Measurements from ENCODE around the gene NATD1.
A peak's percentile ranks its signal among the peaks of the same experiment; 100 is the strongest.
"Not testable (repeated sequence)": the region's sequence is repeated elsewhere in the genome, so short reads cannot be mapped to it uniquely, and the experiment has no call there.

The NATD1 gene

GRCh38 chr17:21214777-21215541 is 38.3 kb downstream of the NATD1 start:
- no peak for DNase-seq (ENCODE audit: low read depth)

DNA sequence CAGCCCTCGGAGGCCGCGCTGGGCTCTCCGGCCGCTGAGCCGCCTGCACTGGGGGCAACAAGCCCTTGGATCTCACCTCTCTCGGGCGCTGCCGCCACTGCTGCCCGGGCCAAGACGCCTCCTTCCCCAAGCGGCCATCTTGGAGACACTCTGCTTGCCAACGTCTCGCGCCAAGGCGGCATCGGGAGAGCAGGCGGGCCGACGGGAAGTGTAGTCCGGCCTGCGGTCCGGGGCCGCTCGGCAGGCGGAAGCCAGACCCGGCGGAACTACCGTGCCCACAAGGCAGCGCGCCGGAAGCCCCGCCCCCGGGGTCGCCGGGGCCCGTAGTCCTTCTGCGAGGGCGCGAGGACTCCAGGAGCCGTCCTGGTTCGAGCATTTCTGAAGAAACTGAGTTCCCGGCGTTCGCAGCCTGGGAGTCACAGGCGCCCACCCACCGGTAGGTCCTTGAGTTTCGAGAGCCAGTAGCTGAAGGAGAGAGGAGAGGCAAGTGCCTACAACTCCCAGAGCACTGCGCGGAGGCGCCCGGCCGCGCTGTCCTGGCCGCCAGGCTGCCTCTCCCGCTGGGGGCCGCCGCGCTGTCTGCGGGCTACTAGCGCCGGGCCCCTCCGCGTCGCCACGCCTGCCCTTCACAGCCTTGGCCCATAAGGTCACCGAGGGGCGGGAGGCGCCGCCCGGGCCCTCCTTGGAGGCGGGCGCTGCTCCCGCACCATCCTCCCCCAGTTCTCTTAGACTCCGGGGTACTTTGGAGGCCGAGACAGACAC is 39.0 kb downstream of the NATD1 start, which contains the start of gene TMEM11:
Gene TMEM11 (minus strand): TSS at position 147 of the 762 bp plus-strand sequence. CDS start 9 bp downstream, at position 138.
- peak; percentile 86 for DNase-seq (ENCODE audit: low read depth)

- DNase-seq (ENCODE audit: low read depth) = peak; percentile 45
Observed at GRCh38 chr17:21213638-21214014, 39.6 kb downstream of the NATD1 start.

GRCh38 chr17:21212826-21213637 is 40.2 kb downstream of the NATD1 start:
- DNase-seq (ENCODE audit: low read depth) = no peak

DNA sequence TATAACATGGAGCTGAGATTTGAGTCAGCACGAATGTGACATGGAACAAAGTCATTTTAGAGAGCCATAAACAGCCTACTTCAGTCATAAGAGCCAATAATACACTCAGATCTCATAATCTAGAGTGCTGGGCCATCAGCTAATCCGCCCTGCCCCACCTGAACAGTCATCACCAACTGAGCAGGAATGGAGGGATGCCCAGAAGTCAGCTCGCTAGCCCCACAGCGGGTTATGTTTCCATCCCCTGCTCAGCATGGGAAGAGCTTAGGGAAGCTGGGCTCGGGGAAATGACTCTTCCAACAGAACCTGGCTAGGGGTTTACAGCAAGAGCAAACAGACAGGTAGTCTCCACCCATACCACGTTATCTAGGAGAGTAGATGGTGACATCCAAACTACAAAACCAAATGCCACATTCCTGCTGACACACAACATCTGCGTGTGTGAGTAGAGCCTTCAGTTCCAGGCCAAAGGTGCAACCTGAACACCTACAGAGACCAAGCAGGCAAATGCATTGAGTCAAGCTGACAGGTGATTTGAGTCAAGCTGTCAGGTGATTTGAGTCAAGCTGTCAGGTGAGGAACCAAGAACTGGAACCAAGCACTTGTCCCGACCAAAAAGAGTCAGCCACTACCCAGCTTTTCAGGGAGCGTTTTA is 41.3 kb downstream of the NATD1 start:
- no peak for DNase-seq (ENCODE audit: low read depth)

GRCh38 chr17:21210411-21211076 is 42.7 kb downstream of the NATD1 start:
- no peak for DNase-seq (ENCODE audit: low read depth)

DNA sequence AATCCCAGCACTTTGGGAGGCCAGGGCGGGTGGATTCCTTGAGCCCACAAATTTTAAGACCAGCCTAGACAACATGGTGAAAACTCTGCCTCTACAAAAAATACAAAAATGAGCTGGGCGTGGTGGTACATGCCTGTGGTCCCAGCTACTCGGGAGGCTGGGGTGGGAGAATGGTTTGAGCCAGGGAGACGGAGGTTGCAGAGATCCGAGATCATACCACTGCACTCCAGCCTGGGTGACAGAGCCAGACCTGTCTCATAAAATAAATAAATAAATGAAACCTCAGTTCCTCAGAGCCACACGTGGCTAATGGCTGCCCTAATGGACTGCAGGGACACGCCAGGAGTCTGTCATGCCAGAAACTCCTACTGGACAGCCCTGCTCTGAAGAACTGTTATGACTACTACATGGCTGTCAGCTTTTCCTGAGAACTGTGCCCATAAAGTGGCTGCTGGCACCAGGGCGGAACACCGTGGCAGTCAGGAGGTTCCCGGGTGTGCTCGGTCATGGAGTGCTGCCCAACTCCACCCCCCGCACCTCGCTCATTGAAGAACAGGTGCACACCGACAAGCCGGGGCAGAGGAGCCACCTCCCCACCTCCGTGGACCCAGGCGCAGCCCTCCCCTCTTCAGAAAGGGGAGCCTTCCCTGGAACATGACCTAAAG is 43.6 kb downstream of the NATD1 start:
- no peak for DNase-seq (ENCODE audit: low read depth)

- DNase-seq (ENCODE audit: low read depth) = no peak
Observed at GRCh38 chr17:21208352-21208751, 44.9 kb downstream of the NATD1 start.

DNA sequence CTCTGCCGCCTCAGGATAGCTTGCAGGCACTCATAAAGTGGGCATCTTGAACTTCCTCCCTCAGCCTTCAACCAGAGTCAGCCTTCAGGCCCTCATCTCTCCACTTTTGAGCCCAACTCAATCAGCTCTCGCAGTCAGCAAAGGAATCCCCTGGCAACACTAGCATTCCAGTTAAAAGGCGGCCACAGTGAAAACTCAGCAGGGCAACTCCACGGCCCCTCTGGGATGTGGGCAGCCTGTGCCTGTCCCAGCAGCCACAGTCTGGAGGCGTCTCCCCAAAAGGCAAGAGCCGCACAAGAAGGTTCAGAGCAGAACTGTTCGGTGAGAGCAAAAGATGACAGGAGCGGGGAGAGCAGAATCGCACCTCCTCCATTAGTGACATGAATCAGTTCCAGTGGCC is 48.3 kb downstream of the NATD1 start:
- no peak for DNase-seq (ENCODE audit: low read depth)

DNA sequence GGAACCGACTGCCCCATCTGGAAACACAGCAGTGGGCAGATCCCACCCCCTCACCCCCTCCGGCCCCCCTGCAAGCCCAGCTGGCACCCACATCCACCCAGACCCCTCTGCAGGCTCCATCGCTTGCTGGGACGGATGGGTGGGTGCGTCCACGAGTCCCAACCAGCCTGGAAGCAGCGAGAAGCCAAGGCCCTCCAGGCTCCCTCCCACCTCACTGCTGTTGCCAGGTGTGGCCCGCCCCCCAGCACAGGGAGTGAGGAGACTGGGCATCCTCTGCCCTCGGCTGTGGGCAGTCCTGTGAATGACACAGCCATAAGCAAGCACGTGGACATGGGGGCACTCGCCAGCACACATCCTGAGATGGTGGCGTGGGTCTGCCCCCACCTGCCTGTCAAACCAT is 50.7 kb downstream of the NATD1 start:
- DNase-seq (ENCODE audit: low read depth) = no peak

DNA sequence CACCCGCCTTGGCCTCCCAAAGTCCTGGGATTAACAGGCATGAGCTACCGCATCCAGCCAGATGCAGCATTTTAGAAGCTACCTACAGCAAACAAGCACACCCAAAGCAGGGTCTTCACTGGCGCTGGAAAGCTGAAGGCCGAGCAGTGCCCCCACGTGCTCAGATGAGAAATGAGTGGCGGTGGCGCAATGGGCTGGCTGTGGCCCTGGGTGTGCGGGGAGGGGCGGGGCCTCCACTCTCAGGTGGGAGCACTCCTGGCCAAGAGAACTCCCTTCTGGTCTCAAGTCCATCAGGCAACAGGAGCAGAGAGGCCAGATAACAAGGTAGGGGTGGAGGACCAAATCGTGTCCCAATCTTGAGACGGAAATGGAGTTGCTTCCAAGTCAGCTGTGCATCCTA is 51.3 kb downstream of the NATD1 start:
- DNase-seq (ENCODE audit: low read depth) = no peak

- DNase-seq (ENCODE audit: low read depth) = no peak
Observed at GRCh38 chr17:21201298-21201595, 52.0 kb downstream of the NATD1 start.

GRCh38 chr17:21200590-21201297 is 52.5 kb downstream of the NATD1 start:
- no peak for DNase-seq (ENCODE audit: low read depth)

- DNase-seq (ENCODE audit: low read depth) = no peak
Observed at GRCh38 chr17:21199856-21200255, 53.4 kb downstream of the NATD1 start.

DNA sequence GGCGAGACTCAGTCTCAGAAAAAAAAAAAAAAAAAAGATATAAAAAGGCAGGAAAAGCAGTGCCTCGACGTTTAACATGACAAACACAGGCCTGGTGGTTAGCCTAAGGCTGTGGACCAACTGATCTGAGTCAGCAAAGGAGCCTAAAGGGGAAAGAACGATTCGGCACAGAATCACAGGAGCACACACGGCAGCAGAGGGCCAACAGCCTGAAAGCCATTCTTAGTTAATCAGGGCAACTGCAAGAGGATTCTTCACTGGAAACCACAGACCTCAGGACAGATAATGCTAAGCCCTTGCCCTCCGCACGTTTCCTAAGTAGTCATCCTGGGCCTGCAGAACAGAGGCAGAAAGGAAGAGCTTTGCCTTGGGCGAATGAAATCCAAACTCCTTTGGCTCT is 53.9 kb downstream of the NATD1 start:
- DNase-seq (ENCODE audit: low read depth) = no peak

GRCh38 chr17:21198411-21198810 is 54.8 kb downstream of the NATD1 start:
- no peak for DNase-seq (ENCODE audit: low read depth)

DNA sequence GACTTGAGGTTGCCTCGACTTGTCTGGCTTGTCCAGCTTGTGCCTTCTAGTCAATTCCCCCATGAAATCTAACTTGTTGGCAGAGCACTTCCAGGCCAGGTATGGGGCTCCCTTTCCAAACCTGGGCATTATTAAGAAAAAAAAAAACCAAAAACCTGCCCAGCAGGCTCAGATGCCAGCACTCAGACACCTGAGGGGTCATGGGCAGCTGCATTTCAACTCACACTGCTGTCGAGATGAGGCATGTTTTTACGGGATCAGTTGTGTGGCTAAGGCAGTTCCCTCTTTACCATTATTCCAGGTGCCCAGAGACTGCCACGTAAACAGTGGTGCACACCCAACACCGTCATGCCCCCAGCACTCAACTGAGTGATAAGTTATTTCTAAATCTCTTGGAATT is 57.1 kb downstream of the NATD1 start:
- DNase-seq (ENCODE audit: low read depth) = no peak

- DNase-seq (ENCODE audit: low read depth) = no peak
Observed at GRCh38 chr17:21194703-21195102, 58.5 kb downstream of the NATD1 start.

GRCh38 chr17:21194226-21194625 is 59.0 kb downstream of the NATD1 start:
- DNase-seq (ENCODE audit: low read depth) = no peak

DNA sequence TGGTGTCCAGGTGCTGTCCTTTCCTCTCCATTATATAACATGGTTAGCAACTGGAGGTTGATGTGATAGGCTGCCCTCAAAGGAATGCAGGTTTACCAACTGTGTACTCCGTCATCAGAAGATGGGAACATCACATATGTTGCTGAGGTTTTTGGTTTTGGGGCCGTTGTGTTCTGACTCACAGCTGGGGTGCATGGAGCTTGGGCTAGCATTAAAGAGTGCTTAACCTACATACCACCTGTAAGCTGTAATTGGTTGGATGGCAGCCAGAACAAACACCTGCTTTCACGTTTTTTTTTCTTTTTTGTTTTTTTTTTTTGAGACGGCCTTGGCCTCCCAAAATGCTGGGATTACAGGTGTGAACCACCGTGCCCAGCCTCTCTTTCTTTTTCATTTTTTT is 60.2 kb downstream of the NATD1 start:
- no peak for DNase-seq (ENCODE audit: low read depth)

DNA sequence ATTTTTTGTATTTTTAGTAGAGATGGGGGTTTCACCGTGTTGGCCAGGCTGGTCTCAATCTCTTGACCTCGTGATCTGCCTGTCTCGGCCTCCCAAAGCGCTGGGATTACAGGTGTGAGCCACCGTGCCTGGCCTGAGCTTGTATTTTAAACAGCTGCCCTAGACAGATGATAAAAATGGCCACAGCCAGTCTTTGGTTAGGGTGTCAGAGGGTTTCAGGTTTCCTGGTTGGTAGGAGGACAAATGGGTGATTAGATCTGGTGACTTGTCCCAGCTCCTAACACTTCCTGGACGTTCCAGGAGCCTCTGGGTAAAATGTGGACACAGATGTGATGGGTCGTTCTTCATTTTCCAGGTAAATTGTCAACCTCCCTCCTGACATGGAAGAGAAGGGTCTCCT is 60.8 kb downstream of the NATD1 start:
- not testable (repeated sequence) for DNase-seq (ENCODE audit: low read depth)

Measured in CMK (cell line).